ENCODE results near the gene HSD3B7. TPM values are rescaled to one million over a fixed set of nuclear protein-coding genes. Genes with fewer than 3 reads are reported as not detected.

Gene HSD3B7
- total and polyA plus RNA-seq, 2 donors (not counting 1 experiment from before 2014, with no cell fraction given), result 0.89 to 1.2 TPM

GRCh38 chr16:30953511-30954124 lies 31.4 kb upstream of the HSD3B7 start:
- H3K79me2 ChIP-seq (ENCODE audit: control insufficient read depth, insufficient read depth, low read length), result peaks cover 43% of the 10 kb centered on the region
- ATAC-seq (ENCODE audit: low read depth) (no peak), DNase-seq (peak; percentile 76)
- Mint-ChIP-seq H3K27ac (peak overlapping the region; percentile 37), H3K9me3 (ENCODE audit: insufficient read depth) (no peaks in the 10 kb centered on the region), H3K4me1 (peaks cover 41% of the 10 kb centered on the region), H3K27me3 (no peaks in the 10 kb centered on the region), H3K4me3 (peak overlapping the region; percentile 16)
- no peak overlapping the region for H3K9ac ChIP-seq (ENCODE audit: low read length)
- 72% methylated on average over 15 of the region's 15 CpGs for WGBS (ENCODE audit: insufficient coverage)
- peak overlapping the region in 1 of 2 donors; percentile 5 for H3K27ac ChIP-seq (ENCODE audit: low read length in 2 of 2)
- H4K20me1 ChIP-seq (ENCODE audit: control insufficient read depth, insufficient read depth, low read length, poor library complexity, severe bottlenecking), result peaks cover 40% of the 10 kb centered on the region
- no peak overlapping the region for H2AFZ ChIP-seq (ENCODE audit: insufficient read depth, low read depth, low read length, poor library complexity, severe bottlenecking)
- H3K4me2 ChIP-seq (replicated peaks; ENCODE audit: low read depth, low read length, poor library complexity, severe bottlenecking), result no peak overlapping the region
- no peaks in the 10 kb centered on the region for H3K27me3 ChIP-seq (replicated peaks in 1 of 4; ENCODE audit: control extremely low read depth in 1 of 4, control insufficient read depth in 3 of 4, insufficient read depth in 4 of 4, low read length in 3 of 4)
- H3K9me3 ChIP-seq (ENCODE audit: control extremely low read depth in 1 of 3, control insufficient read depth in 2 of 3, insufficient read depth in 1 of 3, low read length in 2 of 3), result peaks cover 0 to 4% (median 0%) of the 10 kb centered on the region in 3 donors
- ChIA-PET POLR2A (interaction anchor here (0.6 to 0.7 kb wide), 2 partner anchors 119 to 499 kb away, joined by 3 read pairs; no protein-coding TSS in a partner anchor), CTCF (interaction anchor here (0.7 to 4.4 kb wide), 8 partner anchors 12 to 914 kb away, joined by 3 to 42 read pairs (median 3); partner anchors contain the start of genes HSD3B7 and PRSS36)
- H3K4me3 ChIP-seq (ENCODE audit: control extremely low read depth in 1 of 5, extremely low read depth in 1 of 5, insufficient read depth in 1 of 5, low read depth in 2 of 5, low read length in 4 of 5), result no peak overlapping the region
- TF ChIP-seq CTCF (IDR thresholded peaks at IDR 0.05) (peak; percentile 71), EZH2 (IDR thresholded peaks at IDR 0.05; ENCODE audit: borderline replicate concordance, insufficient read depth, low read depth, low read length, poor library complexity, severe bottlenecking) (no peak)
- intact Hi-C loops (cut with micrococcal nuclease), result no loop called here
- H3K4me1 ChIP-seq (ENCODE audit: control insufficient read depth in 2 of 2, insufficient read depth in 2 of 2, low read length in 2 of 2), result peaks cover 22 to 41% of the 10 kb centered on the region in 2 donors
- H3K36me3 ChIP-seq (replicated peaks in 1 of 2; ENCODE audit: control extremely low read depth in 1 of 2, control insufficient read depth in 1 of 2, extremely low read depth in 1 of 2, insufficient read depth in 2 of 2, low read length in 1 of 2), result peaks cover 0 to 4% of the 10 kb centered on the region in 2 experiments

- peaks cover 48% of the 10 kb centered on the region for H3K79me2 ChIP-seq (ENCODE audit: control insufficient read depth, insufficient read depth, low read length)
- no peak for ATAC-seq (ENCODE audit: low read depth)
- H3K4me3 Mint-ChIP-seq, result no peak overlapping the region
- POLR2A ChIA-PET, result interaction anchor here (0.7 kb wide), 1 partner anchor 505 kb away, joined by 5 read pairs; no protein-coding TSS in a partner anchor
- peaks cover 46% of the 10 kb centered on the region for H3K4me1 Mint-ChIP-seq
- no peak overlapping the region for H2AFZ ChIP-seq (ENCODE audit: insufficient read depth, low read depth, low read length, poor library complexity, severe bottlenecking)
- peaks cover 26 to 41% of the 10 kb centered on the region in 2 donors for H3K4me1 ChIP-seq (ENCODE audit: control insufficient read depth in 2 of 2, insufficient read depth in 2 of 2, low read length in 2 of 2)
- H3K27ac ChIP-seq (ENCODE audit: low read length in 2 of 2), result no peak overlapping the region
- no peak overlapping the region for H3K4me3 ChIP-seq (ENCODE audit: control extremely low read depth in 1 of 5, extremely low read depth in 1 of 5, insufficient read depth in 1 of 5, low read depth in 2 of 5, low read length in 4 of 5)
- H4K20me1 ChIP-seq (ENCODE audit: control insufficient read depth, insufficient read depth, low read length, poor library complexity, severe bottlenecking), result peaks cover 47% of the 10 kb centered on the region
- H3K27ac Mint-ChIP-seq, result no peak overlapping the region
- H3K9me3 Mint-ChIP-seq (ENCODE audit: insufficient read depth), result no peaks in the 10 kb centered on the region
- CTCF ChIA-PET, result interaction anchor here (0.6 to 4.4 kb wide), 4 partner anchors 13 to 491 kb away, joined by 3 to 42 read pairs (median 6); no protein-coding TSS in a partner anchor
- no peak overlapping the region for H3K4me2 ChIP-seq (replicated peaks; ENCODE audit: low read depth, low read length, poor library complexity, severe bottlenecking)
- H3K36me3 ChIP-seq (replicated peaks in 1 of 2; ENCODE audit: control extremely low read depth in 1 of 2, control insufficient read depth in 1 of 2, extremely low read depth in 1 of 2, insufficient read depth in 2 of 2, low read length in 1 of 2), result peaks cover 3 to 16% of the 10 kb centered on the region in 2 experiments
- H3K9ac ChIP-seq (ENCODE audit: low read length), result no peak overlapping the region
- 98% methylated on average over 3 of the region's 8 CpGs for WGBS (ENCODE audit: insufficient coverage)
- TF ChIP-seq EZH2 (IDR thresholded peaks at IDR 0.05; ENCODE audit: borderline replicate concordance, insufficient read depth, low read depth, low read length, poor library complexity, severe bottlenecking) (no peak), CTCF (IDR thresholded peaks at IDR 0.05) (no peak)
- intact Hi-C loops (cut with micrococcal nuclease), result no loop called here
- no peaks in the 10 kb centered on the region for H3K27me3 ChIP-seq (replicated peaks in 1 of 4; ENCODE audit: control extremely low read depth in 1 of 4, control insufficient read depth in 3 of 4, insufficient read depth in 4 of 4, low read length in 3 of 4)
- no peaks in the 10 kb centered on the region for H3K27me3 Mint-ChIP-seq
- peaks cover 0 to 4% (median 0%) of the 10 kb centered on the region in 3 donors for H3K9me3 ChIP-seq (ENCODE audit: control extremely low read depth in 1 of 3, control insufficient read depth in 2 of 3, insufficient read depth in 1 of 3, low read length in 2 of 3)
- DNase-seq, result no peak
These were observed 30.0 kb upstream of the HSD3B7 start for GRCh38 chr16:30954993-30955392.
